ENCODE measurements around the gene CGB5. TPM values are rescaled to one million over a fixed set of nuclear protein-coding genes. Genes with fewer than 3 reads are reported as not detected.

CGB5 gene
- total and polyA plus RNA-seq, 2 experiments from 2014 or later: not detected

- Histone ChIP-seq H3K4me1 (ENCODE audit: insufficient read depth) (no peaks in the 10 kb centered on the region), H3F3A (replicated peaks; ENCODE audit: low read depth) (peaks cover 4% of the 10 kb centered on the region; the same call in 1 of the 2 replicates), H4K20me1 (replicated peaks; ENCODE audit: insufficient read depth) (peaks cover 5% of the 10 kb centered on the region), H3K36me3 (ENCODE audit: insufficient read depth) (peaks cover 30% of the 10 kb centered on the region), H3K9me2 (ENCODE audit: insufficient read depth) (no peaks in the 10 kb centered on the region), H3K27ac (ENCODE audit: low read depth) (no peak overlapping the region), H3K79me2 (replicated peaks; ENCODE audit: insufficient read depth) (no peaks in the 10 kb centered on the region; the same call in 1 of the 2 replicates), H2AFZ (no peak overlapping the region), H3K4me2 (no peak overlapping the region), H3K4me3 (no peak overlapping the region), H3K27me3 (ENCODE audit: insufficient read depth) (no peaks in the 10 kb centered on the region)
- ATAC-seq: no peak
- H3K4me3 Mint-ChIP-seq: no peak overlapping the region
- peaks cover 68% of the 10 kb centered on the region for H3K36me3 Mint-ChIP-seq (ENCODE audit: low read depth)
- H3K4me1 Mint-ChIP-seq: 0 out of 3 replicates have a peak, but pooled peaks cover under 1% of the 10 kb centered on the region
- no peaks in the 10 kb centered on the region; the same call in 2 of the 3 replicates for H3K9me3 Mint-ChIP-seq
- DNase-seq (ENCODE audit: low spot score): no peak
- no peak for TF ChIP-seq ZNF462 (CRISPR knock-in tag; IDR thresholded peaks at IDR 0.05)
- no peak for TF ChIP-seq NANOG (IDR thresholded peaks at IDR 0.05; ENCODE audit: borderline replicate concordance)
- no peak for TF ChIP-seq REST (IDR thresholded peaks at IDR 0.05; ENCODE audit: unreplicated experiment)
- TF ChIP-seq ZNF331 (CRISPR knock-in tag; IDR thresholded peaks at IDR 0.05; ENCODE audit: low read depth): no peak
- no peak for TF ChIP-seq CTCF (conservative IDR thresholded peaks at IDR 0.05; ENCODE audit: low read depth in 2 of 2)
- no peak for TF ChIP-seq EZH2 (IDR thresholded peaks at IDR 0.05; ENCODE audit: low read depth, unreplicated experiment)
- TF ChIP-seq STAT1 (IDR thresholded peaks at IDR 0.05; ENCODE audit: unreplicated experiment): no peak
- no peaks in the 10 kb centered on the region for H3K27me3 Mint-ChIP-seq (ENCODE audit: insufficient read depth, low read depth, poor library complexity)
- no peak overlapping the region for H3K27ac Mint-ChIP-seq
Measured at GRCh38 chr19:49004964-49005614, 38.6 kb upstream of the CGB5 start.

Data from GM23338 (cell line).